Activated naive CD4-positive, alpha-beta T cell treated with anti-CD3 and anti-CD28 coated beads, Interleukin-2, amount 50 U/mL, for 72 hours (primary cell): Measurements from ENCODE around the gene IL1RAPL1. TPM values are rescaled to one million over a fixed set of nuclear protein-coding genes. Genes with fewer than 3 reads are reported as not detected.

Source experiments
- ATAC-seq, 2 donors: fragments of 150-1000 bp; cut with Tn5 transposase; 2 replicates each; pipeline ENCODE4 v1.10.0; 2021; ENCODE audit warnings: mild to moderate bottlenecking in 2 of 2, moderate library complexity in 2 of 2
- DNase-seq, 2 donors: peaks; one replicate each; pipeline ENCODE4 v3.0.0; 2021 to 2022; ENCODE audit warnings: low spot score in 2 of 2
- H3K27ac Mint-ChIP-seq, 2 donors: one replicate each; pipeline ENCODE4 v1.8.0; 2022; ENCODE audit warnings: mild to moderate bottlenecking in 2 of 2, mixed read lengths in 2 of 2
- H3K36me3 Mint-ChIP-seq, 2 donors: one replicate each; pipeline ENCODE4 v1.8.0; 2022; ENCODE audit warnings: mixed read lengths in 2 of 2
- H3K9me3 Mint-ChIP-seq, 2 donors: one replicate each; pipeline ENCODE4 v1.8.0; 2022; ENCODE audit warnings: mixed read lengths in 2 of 2
- total RNA-seq, 2 donors: library from RNA; stranded (reverse); gene quantifications; one replicate each; pipeline ENCODE4 v1.2.3, GENCODE V29; 2022

IL1RAPL1 gene
- total RNA-seq, 2 donors from 2014 or later: not detected

DNA sequence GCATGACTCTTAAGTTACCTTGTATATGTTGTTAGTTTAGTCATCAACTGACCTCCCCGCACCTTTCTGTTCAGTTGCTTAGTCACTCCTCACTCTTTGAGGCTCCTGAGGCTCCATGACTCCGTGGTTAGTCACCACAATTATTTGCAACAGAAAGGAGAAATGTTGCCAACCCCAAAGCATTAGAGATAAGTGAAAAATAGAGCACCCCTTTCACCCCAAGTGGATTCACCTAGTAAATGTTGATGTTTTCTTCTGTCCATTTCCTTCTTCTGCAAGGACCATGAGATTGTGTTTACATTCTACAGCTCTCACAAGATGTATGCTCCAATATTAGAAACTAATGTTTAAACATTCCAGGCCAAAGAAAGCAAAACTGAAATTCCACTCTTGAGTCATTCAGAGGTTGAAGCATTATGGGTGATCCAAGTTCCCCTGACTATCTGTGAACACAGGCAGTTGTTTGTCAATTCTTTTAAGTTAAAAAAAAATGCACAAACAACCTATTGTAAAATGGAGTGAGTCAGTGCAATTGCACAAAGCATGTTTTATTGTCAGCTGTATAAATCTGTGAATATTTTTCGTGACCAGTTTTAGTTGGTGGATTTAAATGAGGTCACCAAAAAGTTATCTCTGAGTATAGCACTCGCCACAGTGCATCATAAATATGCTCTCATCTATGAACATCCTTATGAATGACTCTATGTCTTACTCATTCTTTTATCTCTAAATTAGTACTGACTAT lies 1075.7 kb downstream of the IL1RAPL1 start:
- H3K9me3 Mint-ChIP-seq: peaks cover 0 to 5% of the 10 kb centered on the region in 2 donors
- no peak overlapping the region for H3K27ac Mint-ChIP-seq
- no peaks in the 10 kb centered on the region for H3K36me3 Mint-ChIP-seq
- DNase-seq (no peak), ATAC-seq (no peak)

GRCh38 chrX:29665532-29665931 lies 1078.3 kb downstream of the IL1RAPL1 start:
- DNase-seq: no peak
- no peak for ATAC-seq
- H3K27ac Mint-ChIP-seq: no peak overlapping the region
- no peaks in the 10 kb centered on the region for H3K36me3 Mint-ChIP-seq
- peaks cover 0 to 5% of the 10 kb centered on the region in 2 donors for H3K9me3 Mint-ChIP-seq

DNA sequence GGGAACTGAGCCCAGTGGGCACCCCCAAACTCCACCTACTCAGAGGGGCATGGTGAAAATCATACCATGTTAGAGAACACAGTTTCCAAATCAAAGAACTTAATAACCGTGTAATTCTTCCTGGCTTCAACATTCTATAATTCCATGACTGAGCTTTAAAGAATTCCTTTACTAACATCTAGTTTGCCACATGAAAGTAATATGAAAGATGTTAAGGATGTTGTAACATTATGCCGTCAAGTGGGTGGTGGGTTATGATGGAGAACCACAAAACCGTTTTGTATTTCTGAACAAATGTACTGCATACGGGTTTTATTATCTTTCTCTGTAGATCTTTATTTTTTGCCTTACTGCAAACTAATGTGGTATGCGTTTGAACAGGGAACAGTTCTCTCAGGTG lies 1079.1 kb downstream of the IL1RAPL1 start:
- peaks cover 0 to 5% of the 10 kb centered on the region in 2 donors for H3K9me3 Mint-ChIP-seq
- no peak for ATAC-seq
- H3K27ac Mint-ChIP-seq: no peak overlapping the region
- DNase-seq: no peak
- no peaks in the 10 kb centered on the region for H3K36me3 Mint-ChIP-seq

- H3K9me3 Mint-ChIP-seq: peaks cover 3% of the 10 kb centered on the region in 2 donors
- H3K36me3 Mint-ChIP-seq: no peaks in the 10 kb centered on the region
- no peak overlapping the region for H3K27ac Mint-ChIP-seq
- no peak for DNase-seq
- ATAC-seq: no peak
Measured at GRCh38 chrX:29671421-29671820, 1084.2 kb downstream of the IL1RAPL1 start.

DNA sequence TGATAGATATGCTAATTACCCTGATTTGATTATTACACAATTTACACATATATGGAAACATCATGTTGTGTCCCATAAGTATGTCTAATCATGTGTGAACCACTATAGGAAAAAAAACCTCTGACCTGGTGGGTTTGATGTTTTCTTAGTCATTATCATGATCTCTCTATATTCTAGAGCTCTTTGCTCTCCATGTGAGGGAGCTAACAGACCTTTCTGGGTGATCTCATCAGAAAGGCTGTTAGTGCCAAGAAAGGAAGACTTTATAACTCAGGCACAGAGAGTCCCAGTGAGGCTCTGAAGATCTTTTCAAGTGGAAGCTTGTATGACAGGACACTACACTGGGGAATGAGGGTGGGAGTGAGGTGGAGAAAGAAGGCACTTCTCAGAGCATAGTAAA lies 1100.4 kb downstream of the IL1RAPL1 start:
- ATAC-seq: no peak
- Mint-ChIP-seq H3K27ac (no peak overlapping the region), H3K36me3 (no peaks in the 10 kb centered on the region), H3K9me3 (peaks cover 0 to 3% of the 10 kb centered on the region in 2 donors)
- no peak for DNase-seq

GRCh38 chrX:29690061-29690460 lies 1102.8 kb downstream of the IL1RAPL1 start:
- DNase-seq (no peak), ATAC-seq (no peak)
- H3K9me3 Mint-ChIP-seq: peaks cover 0 to 3% of the 10 kb centered on the region in 2 donors
- H3K36me3 Mint-ChIP-seq: no peaks in the 10 kb centered on the region
- H3K27ac Mint-ChIP-seq: no peak overlapping the region

GRCh38 chrX:29691044-29691443 lies 1103.8 kb downstream of the IL1RAPL1 start:
- ATAC-seq (no peak), DNase-seq (no peak)
- Mint-ChIP-seq H3K9me3 (peaks cover 0 to 3% of the 10 kb centered on the region in 2 donors), H3K27ac (no peak overlapping the region), H3K36me3 (no peaks in the 10 kb centered on the region)

DNA sequence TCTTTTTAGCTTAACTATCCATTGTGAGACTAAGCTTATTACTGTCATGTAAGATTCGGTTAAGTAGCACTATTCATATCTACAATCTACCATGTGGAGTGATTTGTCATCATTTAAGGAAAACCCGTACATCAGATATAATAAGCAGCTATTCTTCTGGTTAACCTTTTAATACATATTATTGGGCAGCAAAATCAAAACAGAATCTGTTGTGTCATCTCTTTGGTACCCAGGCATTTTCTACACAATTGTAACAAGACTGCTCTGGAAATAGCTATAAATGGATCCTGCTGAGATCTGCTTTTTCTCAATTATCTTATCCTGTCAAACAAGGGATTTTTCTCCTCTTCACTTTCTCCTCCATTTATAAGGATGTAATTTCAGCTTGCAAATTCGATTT lies 1106.7 kb downstream of the IL1RAPL1 start:
- Mint-ChIP-seq H3K27ac (no peak overlapping the region), H3K36me3 (no peaks in the 10 kb centered on the region), H3K9me3 (no peaks in the 10 kb centered on the region)
- ATAC-seq: no peak
- DNase-seq: no peak

DNA sequence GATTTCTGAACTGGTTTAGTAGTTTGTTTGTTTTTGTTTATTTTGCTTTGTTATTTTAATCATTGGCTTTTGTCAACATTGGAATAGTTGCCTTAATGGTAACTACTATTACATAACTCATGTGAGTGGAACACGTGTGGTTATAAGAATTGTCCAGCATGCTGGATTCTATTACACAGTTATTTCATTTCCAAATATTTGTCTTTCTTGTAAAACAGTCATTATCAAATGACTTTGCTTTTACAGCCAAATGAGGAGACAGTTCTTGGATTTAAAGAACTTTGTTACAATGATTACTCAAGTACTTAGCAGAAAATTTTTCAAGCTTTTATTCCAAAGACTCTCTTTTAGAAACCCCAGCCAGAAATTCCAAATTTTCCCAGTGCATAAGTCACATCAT lies 1112.0 kb downstream of the IL1RAPL1 start:
- Mint-ChIP-seq H3K27ac (no peak overlapping the region), H3K9me3 (peaks cover 5% of the 10 kb centered on the region in 2 donors), H3K36me3 (no peaks in the 10 kb centered on the region)
- no peak for DNase-seq
- no peak for ATAC-seq

DNA sequence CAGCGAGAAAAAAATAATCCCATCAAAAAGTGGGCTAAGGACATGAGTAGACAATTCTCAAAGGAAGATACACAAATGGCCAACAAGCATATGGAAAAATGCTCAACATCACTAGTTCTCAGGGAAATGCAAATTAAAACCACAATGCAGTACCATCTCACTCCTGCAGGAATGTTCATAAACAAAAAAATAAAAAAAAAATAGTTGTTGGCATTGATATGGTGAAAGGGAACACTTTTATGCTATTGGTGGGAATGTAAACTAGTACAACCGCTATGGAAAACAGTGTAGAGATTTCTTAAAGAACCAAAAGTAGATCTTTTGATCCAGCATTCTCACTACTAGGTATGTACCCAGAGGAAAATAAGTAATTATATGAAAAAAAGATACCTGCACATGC lies 1119.8 kb downstream of the IL1RAPL1 start:
- ATAC-seq (no peak), DNase-seq (no peak)

GRCh38 chrX:29721152-29721551 lies 1133.9 kb downstream of the IL1RAPL1 start:
- peaks cover 0 to 4% of the 10 kb centered on the region in 2 donors for H3K9me3 Mint-ChIP-seq
- no peak for DNase-seq
- no peak for ATAC-seq
- H3K27ac Mint-ChIP-seq: no peak overlapping the region
- H3K36me3 Mint-ChIP-seq: no peaks in the 10 kb centered on the region

More for the DNA sequence above, 1119.8 kb downstream of the IL1RAPL1 start:
- Mint-ChIP-seq H3K27ac (no peak overlapping the region), H3K36me3 (no peaks in the 10 kb centered on the region), H3K9me3 (peaks cover 11% of the 10 kb centered on the region in 2 donors)

- Mint-ChIP-seq H3K36me3 (no peaks in the 10 kb centered on the region), H3K9me3 (no peaks in the 10 kb centered on the region), H3K27ac (no peak overlapping the region)
- DNase-seq: no peak
- ATAC-seq: no peak
Measured at GRCh38 chrX:29724316-29724715, 1137.1 kb downstream of the IL1RAPL1 start.

DNA sequence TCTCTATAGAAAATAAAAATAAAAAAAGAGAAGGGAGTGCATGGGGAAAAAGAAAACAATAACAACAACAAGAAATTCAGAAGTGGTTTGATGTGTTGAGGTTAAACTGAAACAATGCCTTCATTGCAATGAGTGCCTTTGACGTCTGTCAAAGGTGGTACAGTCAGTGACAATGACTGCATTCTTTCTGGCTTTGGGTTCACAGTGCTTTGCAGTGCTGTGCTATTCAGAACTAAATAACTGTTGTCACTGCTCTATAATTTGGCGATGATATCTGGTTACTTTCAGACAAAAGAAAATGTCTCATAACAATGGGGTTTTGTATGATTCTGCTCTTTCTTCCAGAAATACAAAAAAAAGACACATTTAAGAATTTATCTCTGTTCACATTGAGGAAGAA lies 1139.6 kb downstream of the IL1RAPL1 start:
- Mint-ChIP-seq H3K9me3 (no peaks in the 10 kb centered on the region), H3K27ac (no peak overlapping the region)
- no peak for ATAC-seq

DNA sequence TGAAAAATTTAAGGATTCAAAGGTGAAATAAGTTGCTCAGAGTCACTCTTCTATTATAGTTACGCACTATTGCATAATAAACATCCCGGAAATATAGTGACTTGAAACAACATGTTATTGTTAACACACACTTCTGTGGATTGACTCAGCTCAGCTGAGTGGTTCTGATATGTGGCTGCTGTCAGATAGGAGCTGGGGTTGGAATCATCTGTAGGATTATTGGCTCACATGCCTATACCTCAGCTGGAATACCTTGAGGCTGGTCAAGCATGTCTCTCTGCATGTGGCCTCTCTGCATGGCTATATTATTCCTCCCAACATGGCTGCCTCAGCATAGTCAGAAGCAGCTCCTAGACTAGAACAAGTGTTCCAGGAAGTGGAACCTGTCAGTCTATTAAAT lies 1141.4 kb downstream of the IL1RAPL1 start:
- ATAC-seq (no peak), DNase-seq (no peak)
- peaks cover 3 to 4% of the 10 kb centered on the region in 2 donors for H3K9me3 Mint-ChIP-seq
- no peak overlapping the region for H3K27ac Mint-ChIP-seq
- H3K36me3 Mint-ChIP-seq: no peaks in the 10 kb centered on the region

More for the DNA sequence above, 1139.6 kb downstream of the IL1RAPL1 start:
- no peak for DNase-seq
- no peaks in the 10 kb centered on the region for H3K36me3 Mint-ChIP-seq

GRCh38 chrX:29744966-29745365 lies 1157.7 kb downstream of the IL1RAPL1 start:
- Mint-ChIP-seq H3K36me3 (no peaks in the 10 kb centered on the region), H3K27ac (no peak overlapping the region), H3K9me3 (peaks cover 0 to 6% of the 10 kb centered on the region in 2 donors)
- ATAC-seq (no peak), DNase-seq (no peak)

GRCh38 chrX:29746326-29746725 lies 1159.1 kb downstream of the IL1RAPL1 start:
- H3K27ac Mint-ChIP-seq: no peak overlapping the region
- DNase-seq (no peak), ATAC-seq (no peak)
- H3K36me3 Mint-ChIP-seq: no peaks in the 10 kb centered on the region
- H3K9me3 Mint-ChIP-seq: no peaks in the 10 kb centered on the region

DNA sequence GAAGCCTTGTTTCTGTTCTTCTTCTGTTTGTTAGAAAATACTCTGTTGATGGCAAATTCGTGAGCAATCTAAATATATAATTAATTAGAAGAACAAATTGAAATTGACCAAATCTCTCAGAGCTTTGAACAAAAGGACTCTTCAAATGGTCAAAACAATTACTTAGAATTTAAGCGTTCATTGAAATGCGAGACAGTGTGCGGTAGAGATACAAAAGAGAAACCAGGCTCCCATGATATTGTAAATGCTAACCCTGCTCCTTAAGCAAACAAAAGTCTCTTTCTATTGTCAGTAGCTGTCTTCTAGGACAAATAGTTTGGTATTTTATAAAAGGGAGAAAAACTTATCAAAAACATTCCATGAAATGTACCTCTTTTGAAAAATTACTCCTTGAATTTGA lies 1174.8 kb downstream of the IL1RAPL1 start:
- DNase-seq (no peak), ATAC-seq (no peak)
- Mint-ChIP-seq H3K36me3 (no peaks in the 10 kb centered on the region), H3K27ac (no peak overlapping the region), H3K9me3 (no peaks in the 10 kb centered on the region)

GRCh38 chrX:29775890-29776289 lies 1188.6 kb downstream of the IL1RAPL1 start:
- no peak for DNase-seq
- Mint-ChIP-seq H3K27ac (no peak overlapping the region), H3K9me3 (peaks cover 5 to 6% of the 10 kb centered on the region in 2 donors), H3K36me3 (no peaks in the 10 kb centered on the region)
- ATAC-seq: no peak
